Prostate gland (tissue), 2 donors: ENCODE results near the gene IRX4. TPM values are rescaled to one million over a fixed set of nuclear protein-coding genes. Genes with fewer than 3 reads are reported as not detected.

Experiments
- DNase-seq: peaks from one replicate; pipeline ENCODE4 v3.0.0-alpha.2; 2019; ENCODE audit warnings: low spot score
- H3K27ac ChIP-seq, 2 donors: fragments of 200-600 bp; sonication (generic); 2 replicates each; pipeline ENCODE4 v1.5.1; 2017 to 2019
- H3K27me3 ChIP-seq: fragments of 200-600 bp; sonication (generic); replicated peaks from 2 replicates; pipeline ENCODE4 v1.5.1; 2019; ENCODE audit not compliant: insufficient read depth
- H3K36me3 ChIP-seq, 2 donors: fragments of 200-600 bp; sonication (generic); 1 replicate in 1 of 2; 2 replicates in 1 of 2; pipeline versions ENCODE4 v1.5.1 to v1.8.1; 2017 to 2019
- H3K4me1 ChIP-seq: fragments of 200-600 bp; sonication (generic); replicated peaks from 2 replicates; pipeline ENCODE4 v1.5.1; 2019
- H3K4me3 ChIP-seq, 2 donors: fragments of 200-600 bp; sonication (generic); 2 replicates each; pipeline ENCODE4 v1.5.1; 2017 to 2019
- H3K9me3 ChIP-seq: fragments of 200-600 bp; sonication (generic); 2 replicates; pipeline ENCODE4 v1.5.1; 2017
- CTCF ChIP-seq, 4 experiments: fragments of 200-600 bp in 2 of 4; fragments of 450-650 bp in 2 of 4; sonication (generic) in 2 of 4; IDR thresholded peaks; 1 replicate in 3 of 4; 2 replicates in 1 of 4; pipeline ENCODE4 v1.5.1; 2016 to 2019; ENCODE audit warnings: antibody characterized with exemption in 4 of 4, mild to moderate bottlenecking in 2 of 4, moderate library complexity in 2 of 4
- POLR2A ChIP-seq: fragments of 450-650 bp; IDR thresholded peaks from one replicate; pipeline ENCODE4 v1.6.1; 2016; ENCODE audit warnings: antibody characterized with exemption, mild to moderate bottlenecking
- POLR2AphosphoS5 ChIP-seq: sonication (generic); formaldehyde crosslinking; IDR thresholded peaks from one replicate; pipeline ENCODE4 v1.6.1; 2017; ENCODE audit warnings: antibody characterized with exemption
- WGBS: methylation state at CpG from one replicate; pipeline ENCODE4 v1.1.5; 2018; 5-methylcytosine and 5-hydroxymethylcytosine counted together
- intact Hi-C: fragments of 100-400 bp; cut with DNase I; formaldehyde crosslinking; loops from one replicate; pipeline ENCODE4 v1.14.2; 2022
- total RNA-seq, 2 donors: library from RNA; depleted of rRNA; stranded (reverse); fragments of >200 nt; gene quantifications; one replicate each; pipeline ENCODE4 v1.1.0, GENCODE V29; 2016

Gene IRX4
- total RNA-seq, 2 donors from 2014 or later: 1.8 to 30.0 TPM

GRCh38 chr5:1876660-1877064, 6.1 kb downstream of the IRX4 start:
- Histone ChIP-seq H3K27me3 (peaks cover 44% of the 10 kb centered on the region), H3K4me3 (no peak overlapping the region)

GRCh38 chr5:1875843-1876659, 6.7 kb downstream of the IRX4 start:
- 17% methylated on average over 36 of the region's 61 CpGs for WGBS
- intact Hi-C loops: no loop called here
- H3K4me1 ChIP-seq: no peaks in the 10 kb centered on the region
- no peak overlapping the region for H3K4me3 ChIP-seq
- H3K9me3 ChIP-seq: no peaks in the 10 kb centered on the region
- H3K27ac ChIP-seq: no peak overlapping the region
- H3K36me3 ChIP-seq: no peaks in the 10 kb centered on the region
- TF ChIP-seq POLR2A: no peak
- TF ChIP-seq POLR2AphosphoS5: no peak
- TF ChIP-seq CTCF (IDR thresholded peaks at IDR 0.05): no peak
- DNase-seq: no peak
- H3K27me3 ChIP-seq: peaks cover 43% of the 10 kb centered on the region

More at GRCh38 chr5:1876660-1877064, 6.1 kb downstream of the IRX4 start:
- intact Hi-C loops: no loop called here
- no peak for DNase-seq
- Histone ChIP-seq H3K9me3 (no peaks in the 10 kb centered on the region), H3K27ac (no peak overlapping the region), H3K36me3 (no peaks in the 10 kb centered on the region), H3K4me1 (peaks cover under 1% of the 10 kb centered on the region)
- no peak for TF ChIP-seq POLR2AphosphoS5
- TF ChIP-seq CTCF (IDR thresholded peaks at IDR 0.05): no peak
- no peak for TF ChIP-seq POLR2A
- WGBS: 39% methylated on average over 36 of the region's 43 CpGs

GRCh38 chr5:1875281-1875842, 7.4 kb downstream of the IRX4 start:
- Histone ChIP-seq H3K36me3 (no peaks in the 10 kb centered on the region), H3K4me1 (no peaks in the 10 kb centered on the region), H3K27ac (no peak overlapping the region), H3K4me3 (no peak overlapping the region), H3K27me3 (peaks cover 40% of the 10 kb centered on the region), H3K9me3 (no peaks in the 10 kb centered on the region)
- no peak for TF ChIP-seq POLR2AphosphoS5
- TF ChIP-seq POLR2A: no peak
- TF ChIP-seq CTCF (IDR thresholded peaks at IDR 0.05): no peak
- DNase-seq: no peak
- intact Hi-C loops: no loop called here
- 6% methylated on average over 27 of the region's 36 CpGs for WGBS

GRCh38 chr5:1874771-1875220, 7.9 kb downstream of the IRX4 start:
- WGBS: 8% methylated on average over 36 of the region's 36 CpGs
- Histone ChIP-seq H3K36me3 (no peaks in the 10 kb centered on the region), H3K27ac (no peak overlapping the region), H3K27me3 (peaks cover 34% of the 10 kb centered on the region), H3K4me3 (no peak overlapping the region), H3K9me3 (no peaks in the 10 kb centered on the region), H3K4me1 (no peaks in the 10 kb centered on the region)
- intact Hi-C loops: no loop called here
- no peak for TF ChIP-seq POLR2A
- no peak for TF ChIP-seq CTCF (IDR thresholded peaks at IDR 0.05)
- no peak for DNase-seq

GRCh38 chr5:1874348-1874747, 8.4 kb downstream of the IRX4 start:
- H3K27me3 ChIP-seq: peaks cover 30% of the 10 kb centered on the region
- WGBS: 22% methylated on average over 10 of the region's 10 CpGs

More at GRCh38 chr5:1874348-1874747, 8.4 kb downstream of the IRX4 start:
- intact Hi-C loops: no loop called here
- Histone ChIP-seq H3K27ac (no peak overlapping the region), H3K4me3 (no peak overlapping the region), H3K36me3 (no peaks in the 10 kb centered on the region), H3K4me1 (no peaks in the 10 kb centered on the region), H3K9me3 (no peaks in the 10 kb centered on the region)
- DNase-seq: no peak
- no peak for TF ChIP-seq POLR2A
- no peak for TF ChIP-seq POLR2AphosphoS5
- TF ChIP-seq CTCF (IDR thresholded peaks at IDR 0.05): no peak
